ENCODE measurements around the gene GGCT. TPM values are rescaled to one million over a fixed set of nuclear protein-coding genes. Genes with fewer than 3 reads are reported as not detected.

The GGCT gene
- total RNA-seq, 1 experiment from 2014 or later, result 67.6 TPM

- no peak overlapping the region for H3K27ac ChIP-seq (ENCODE audit: low read length)
- no peak overlapping the region for H3K4me3 ChIP-seq (ENCODE audit: low read length)
- H3K79me2 ChIP-seq (ENCODE audit: low read length), result no peaks in the 10 kb centered on the region
- no peak overlapping the region for H3K9ac ChIP-seq (ENCODE audit: low read length)
- no peaks in the 10 kb centered on the region for H3F3A ChIP-seq (ENCODE audit: low read length, unreplicated experiment)
- ATAC-seq (peak; percentile 85), DNase-seq (no peak)
- no peaks in the 10 kb centered on the region for H3K9me3 ChIP-seq (ENCODE audit: low read length)
- POLR2A ChIA-PET (ENCODE audit: unreplicated experiment), result no interaction called here
- H3K36me3 ChIP-seq (ENCODE audit: low read depth, low read length), result no peaks in the 10 kb centered on the region; the same call in 1 of the 2 replicates
- H3K4me2 ChIP-seq (ENCODE audit: low read length), result no peak overlapping the region
- H3K4me1 ChIP-seq (ENCODE audit: insufficient read depth, low read length), result no peaks in the 10 kb centered on the region
- TF ChIP-seq, protein P1, sequence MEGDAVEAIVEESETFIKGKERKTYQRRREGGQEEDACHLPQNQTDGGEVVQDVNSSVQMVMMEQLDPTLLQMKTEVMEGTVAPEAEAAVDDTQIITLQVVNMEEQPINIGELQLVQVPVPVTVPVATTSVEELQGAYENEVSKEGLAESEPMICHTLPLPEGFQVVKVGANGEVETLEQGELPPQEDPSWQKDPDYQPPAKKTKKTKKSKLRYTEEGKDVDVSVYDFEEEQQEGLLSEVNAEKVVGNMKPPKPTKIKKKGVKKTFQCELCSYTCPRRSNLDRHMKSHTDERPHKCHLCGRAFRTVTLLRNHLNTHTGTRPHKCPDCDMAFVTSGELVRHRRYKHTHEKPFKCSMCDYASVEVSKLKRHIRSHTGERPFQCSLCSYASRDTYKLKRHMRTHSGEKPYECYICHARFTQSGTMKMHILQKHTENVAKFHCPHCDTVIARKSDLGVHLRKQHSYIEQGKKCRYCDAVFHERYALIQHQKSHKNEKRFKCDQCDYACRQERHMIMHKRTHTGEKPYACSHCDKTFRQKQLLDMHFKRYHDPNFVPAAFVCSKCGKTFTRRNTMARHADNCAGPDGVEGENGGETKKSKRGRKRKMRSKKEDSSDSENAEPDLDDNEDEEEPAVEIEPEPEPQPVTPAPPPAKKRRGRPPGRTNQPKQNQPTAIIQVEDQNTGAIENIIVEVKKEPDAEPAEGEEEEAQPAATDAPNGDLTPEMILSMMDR (conservative IDR thresholded peaks at IDR 0.05; ENCODE audit: low read depth, low read length), result no peak
- no peak for TF ChIP-seq EZH2phosphoT487 (IDR thresholded peaks at IDR 0.05; ENCODE audit: borderline replicate concordance, low read length)
- no peak for TF ChIP-seq EZH2 (IDR thresholded peaks at IDR 0.05; ENCODE audit: low read length, unreplicated experiment)
- BruUV-seq (replicated peaks), result no TSS peak
- no peaks in the 10 kb centered on the region for H3K9me2 ChIP-seq (replicated peaks; ENCODE audit: low read length)
- no peaks in the 10 kb centered on the region for H4K20me1 ChIP-seq (ENCODE audit: low read length)
- no peaks in the 10 kb centered on the region for H3K27me3 ChIP-seq (ENCODE audit: low read length)
- intact Hi-C loops (cut with micrococcal nuclease), result no loop called here
- no peak overlapping the region for H2AFZ ChIP-seq (ENCODE audit: low read length)
- CTCF ChIA-PET, result no interaction called here
These were observed 54.2 kb downstream of the GGCT start for GRCh38 chr7:30450240-30450982.

GRCh38 chr7:30448461-30449189 lies 56.0 kb downstream of the GGCT start:
- H3K9ac ChIP-seq (ENCODE audit: low read length), result no peak overlapping the region
- TF ChIP-seq EZH2 (IDR thresholded peaks at IDR 0.05; ENCODE audit: low read length, unreplicated experiment) (no peak), EZH2phosphoT487 (IDR thresholded peaks at IDR 0.05; ENCODE audit: borderline replicate concordance, low read length) (no peak)
- TF ChIP-seq, protein P1 (conservative IDR thresholded peaks at IDR 0.05; ENCODE audit: low read depth, low read length), result no peak
- no peaks in the 10 kb centered on the region for H3K9me3 ChIP-seq (ENCODE audit: low read length)
- H3K9me2 ChIP-seq (replicated peaks; ENCODE audit: low read length), result no peaks in the 10 kb centered on the region
- no peaks in the 10 kb centered on the region for H4K20me1 ChIP-seq (ENCODE audit: low read length)
- no peak overlapping the region for H3K27ac ChIP-seq (ENCODE audit: low read length)
- no peak overlapping the region for H2AFZ ChIP-seq (ENCODE audit: low read length)
- H3F3A ChIP-seq (ENCODE audit: low read length, unreplicated experiment), result no peaks in the 10 kb centered on the region
- no TSS peak for BruUV-seq (replicated peaks)
- no peaks in the 10 kb centered on the region for H3K4me1 ChIP-seq (ENCODE audit: insufficient read depth, low read length)
- no peak for DNase-seq
- CTCF ChIA-PET, result no interaction called here
- no peaks in the 10 kb centered on the region for H3K79me2 ChIP-seq (ENCODE audit: low read length)
- H3K4me2 ChIP-seq (ENCODE audit: low read length), result no peak overlapping the region
- H3K36me3 ChIP-seq (ENCODE audit: low read depth, low read length), result no peaks in the 10 kb centered on the region; the same call in 1 of the 2 replicates
- intact Hi-C loops (cut with micrococcal nuclease), result no loop called here
- 0 out of 2 replicates have a peak, but pooled peaks have one; percentile 21 for ATAC-seq
- POLR2A ChIA-PET (ENCODE audit: unreplicated experiment), result interaction anchor here (0.6 kb wide), 1 partner anchor 48 kb away, joined by 8 read pairs; no protein-coding TSS in a partner anchor
- no peaks in the 10 kb centered on the region for H3K27me3 ChIP-seq (ENCODE audit: low read length)
- no peak overlapping the region for H3K4me3 ChIP-seq (ENCODE audit: low read length)

DNA sequence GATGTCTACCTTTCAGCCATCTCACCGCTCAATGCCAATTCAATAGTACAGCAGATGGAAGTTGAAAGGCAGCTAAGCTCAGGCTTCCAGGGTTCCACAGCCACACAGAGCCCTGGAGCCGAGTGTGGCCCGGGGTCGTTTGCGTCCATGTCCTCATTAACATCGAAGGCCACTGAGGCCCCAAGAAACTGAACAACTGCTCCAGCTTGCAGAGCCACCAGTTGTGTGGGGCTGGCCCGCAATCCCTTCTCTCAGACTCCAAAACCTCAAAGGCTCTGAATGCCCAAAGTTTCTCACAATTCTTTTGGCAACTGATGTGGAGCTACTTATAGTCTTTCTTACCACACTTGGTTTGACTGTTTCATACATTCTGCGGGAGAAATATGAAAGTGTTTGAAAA lies 57.2 kb downstream of the GGCT start:
- no peaks in the 10 kb centered on the region for H3K27me3 ChIP-seq (ENCODE audit: low read length)
- H2AFZ ChIP-seq (ENCODE audit: low read length), result no peak overlapping the region
- no peaks in the 10 kb centered on the region for H3K9me2 ChIP-seq (replicated peaks; ENCODE audit: low read length)
- no peak overlapping the region for H3K4me3 ChIP-seq (ENCODE audit: low read length)
- intact Hi-C loops (cut with micrococcal nuclease), result no loop called here
- no peak for ATAC-seq
- H3K4me1 ChIP-seq (ENCODE audit: insufficient read depth, low read length), result no peaks in the 10 kb centered on the region
- ChIA-PET POLR2A (ENCODE audit: unreplicated experiment) (no interaction called here), CTCF (no interaction called here)
- H4K20me1 ChIP-seq (ENCODE audit: low read length), result no peaks in the 10 kb centered on the region
- no peaks in the 10 kb centered on the region for H3K79me2 ChIP-seq (ENCODE audit: low read length)
- H3K27ac ChIP-seq (ENCODE audit: low read length), result no peak overlapping the region
- H3K4me2 ChIP-seq (ENCODE audit: low read length), result no peak overlapping the region
- DNase-seq, result no peak
- no peak overlapping the region for H3K9ac ChIP-seq (ENCODE audit: low read length)
- TF ChIP-seq EZH2phosphoT487 (IDR thresholded peaks at IDR 0.05; ENCODE audit: borderline replicate concordance, low read length), result no peak
- no peak for TF ChIP-seq EZH2 (IDR thresholded peaks at IDR 0.05; ENCODE audit: low read length, unreplicated experiment)
- no peaks in the 10 kb centered on the region for H3F3A ChIP-seq (ENCODE audit: low read length, unreplicated experiment)
- no peaks in the 10 kb centered on the region; the same call in 1 of the 2 replicates for H3K36me3 ChIP-seq (ENCODE audit: low read depth, low read length)
- no TSS peak for BruUV-seq (replicated peaks)
- no peaks in the 10 kb centered on the region for H3K9me3 ChIP-seq (ENCODE audit: low read length)

Other genes starting within 250 kb of the GGCT start
- gene ZNRF2, start 220.2 kb downstream of the GGCT start, total RNA-seq (2014; rRNA removed), result 13.1 and 15.8 TPM in 2 replicates
- 4.6 and 5.9 TPM in 2 replicates for gene NOD1, start 26.0 kb downstream of the GGCT start, total RNA-seq (2014; rRNA removed)
- 95.4 and 106 TPM in 2 replicates for gene GARS1, start 90.0 kb upstream of the GGCT start, total RNA-seq (2014; rRNA removed)
- not detected in 2 replicates for gene CRHR2, start 177.6 kb upstream of the GGCT start, total RNA-seq (2014; rRNA removed)
- not detected in 2 replicates for gene INMT, start 247.3 kb upstream of the GGCT start, total RNA-seq (2014; rRNA removed)